ENCODE results near the gene THSD4.

THSD4 gene

DNA sequence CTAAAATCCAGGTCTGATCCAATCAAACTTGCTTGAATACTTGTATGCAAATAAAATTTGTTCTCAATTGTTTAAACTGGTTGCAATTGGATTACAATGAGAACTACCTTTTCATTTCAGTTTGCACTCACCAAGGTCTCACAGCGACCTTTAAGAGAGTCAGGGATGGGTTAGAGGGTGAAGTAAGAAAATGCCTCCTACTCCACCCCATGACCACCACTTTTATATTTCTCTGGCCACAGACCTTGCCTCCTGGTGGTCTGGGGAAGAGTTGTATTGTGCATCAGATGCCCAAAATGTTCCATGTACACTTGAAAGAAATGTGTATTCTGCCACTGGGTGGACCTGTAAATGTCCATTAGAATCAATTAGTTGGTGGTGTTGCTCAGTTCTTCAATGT lies 16.4 kb upstream of the THSD4 start:
- DNase-seq, result no peak

DNA sequence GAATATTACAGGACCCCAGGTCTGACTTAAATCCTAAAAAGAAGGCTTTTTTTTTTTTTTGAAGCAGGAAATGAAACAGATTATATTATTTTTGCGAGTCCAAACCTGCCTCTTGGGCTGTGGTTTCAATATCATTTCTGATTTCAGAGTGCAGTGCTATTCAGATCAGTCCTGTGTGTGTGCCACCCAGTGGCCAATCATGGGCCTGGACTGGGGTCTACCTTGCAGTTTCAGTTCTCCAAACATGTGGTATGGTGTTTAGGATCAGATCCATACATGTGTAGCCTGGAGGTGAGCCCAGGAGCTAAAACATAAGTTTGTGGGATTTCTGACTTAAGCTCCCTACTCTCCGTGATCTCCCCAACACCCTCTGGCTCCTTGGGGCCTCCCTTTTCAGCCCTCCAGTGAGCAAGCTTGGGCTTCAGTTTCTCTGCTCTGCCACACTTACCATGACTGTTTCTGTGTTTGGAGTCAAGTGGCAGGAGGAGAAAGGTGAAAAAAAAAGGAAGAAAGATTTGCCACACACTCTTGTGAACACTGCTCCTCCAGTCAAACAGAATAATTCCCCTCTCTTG lies 12.1 kb upstream of the THSD4 start:
- DNase-seq, result peak; percentile 15

DNA sequence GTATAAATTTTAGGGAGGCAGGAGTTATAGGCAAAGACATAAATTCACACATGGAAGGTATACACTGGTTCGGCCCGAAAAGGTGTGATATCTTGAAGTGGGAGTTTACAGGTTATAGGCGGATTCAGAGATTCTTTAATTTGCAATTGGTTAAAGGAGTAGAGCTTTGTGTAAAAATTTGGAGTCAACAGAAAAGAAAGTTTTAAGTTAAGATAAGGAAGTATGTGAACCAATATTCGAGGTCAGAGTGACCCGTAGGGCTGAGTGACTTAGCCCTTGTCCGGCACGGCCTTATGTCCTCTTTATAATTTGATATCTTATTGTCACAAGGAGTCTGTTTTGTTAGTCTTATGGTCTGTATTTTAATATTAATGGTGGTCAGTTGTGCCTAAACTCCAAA lies 10.6 kb upstream of the THSD4 start:
- DNase-seq, result no peak

DNA sequence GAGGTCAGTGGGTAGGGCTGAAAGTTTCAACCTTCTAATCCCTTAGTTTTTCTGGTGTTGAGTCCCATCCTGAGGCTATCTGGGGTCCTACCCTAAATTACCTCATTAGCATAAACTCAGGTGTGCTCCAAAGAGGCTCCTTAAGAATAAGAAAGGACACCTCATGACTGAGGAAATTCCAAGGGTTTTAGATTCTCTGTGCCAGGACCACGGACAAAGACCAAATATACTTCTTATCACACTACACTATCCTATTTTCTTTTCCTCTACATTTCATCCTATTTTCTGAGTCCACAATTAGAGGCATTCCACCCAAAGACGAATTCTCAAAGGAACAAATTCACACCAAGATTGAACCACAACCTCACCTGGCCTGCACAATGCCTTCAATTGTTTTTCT lies 9.8 kb upstream of the THSD4 start:
- no peak for DNase-seq

DNA sequence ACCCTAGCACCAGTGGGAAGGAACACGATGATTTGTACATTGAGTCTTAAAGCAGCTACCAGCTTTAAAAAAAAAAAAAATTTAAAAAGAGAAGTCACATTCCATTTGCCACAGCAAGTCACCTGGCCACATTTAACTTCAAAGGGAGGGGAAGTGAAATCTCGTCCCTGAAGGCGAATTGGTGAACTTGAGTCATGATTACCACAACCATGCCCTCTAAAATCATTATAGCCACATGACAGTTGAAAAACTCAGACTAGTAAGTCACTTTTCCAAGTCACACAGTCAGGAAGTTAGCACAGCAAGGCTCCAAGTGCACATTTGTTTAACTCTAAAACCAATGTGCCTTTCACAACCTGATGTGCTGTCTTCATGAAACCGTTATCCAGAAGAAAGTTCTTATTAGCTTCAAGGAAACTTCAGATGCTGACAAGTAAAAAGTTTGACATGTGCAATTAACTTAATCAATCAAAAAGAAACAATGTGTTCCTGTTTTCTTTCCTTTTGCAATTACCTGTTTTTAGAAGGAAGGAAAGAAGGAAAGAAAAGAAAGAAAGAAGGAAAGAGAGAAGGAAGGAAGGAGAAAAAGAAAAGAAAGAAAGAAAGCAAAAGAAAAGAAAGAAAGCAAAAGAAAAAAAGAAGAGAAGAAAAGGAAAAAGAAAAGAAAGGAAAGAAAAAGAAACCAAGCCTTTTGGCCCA lies 8.3 kb upstream of the THSD4 start:
- no peak for DNase-seq

DNA sequence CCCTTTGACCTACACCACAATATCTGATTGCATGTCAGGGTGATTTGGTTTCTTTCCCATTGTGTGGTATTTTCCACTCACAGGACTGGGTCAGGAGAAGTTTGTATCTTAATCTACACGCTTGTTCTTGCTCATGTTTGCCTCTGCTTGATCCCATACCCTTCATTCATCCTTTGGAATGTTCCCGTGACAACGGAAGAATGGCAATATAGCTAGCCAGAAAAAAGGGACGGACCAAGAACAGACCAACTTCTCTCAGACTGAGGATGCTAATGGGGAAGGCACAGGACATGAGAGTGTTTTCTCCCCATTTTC lies 7.8 kb upstream of the THSD4 start:
- DNase-seq, result no peak

DNA sequence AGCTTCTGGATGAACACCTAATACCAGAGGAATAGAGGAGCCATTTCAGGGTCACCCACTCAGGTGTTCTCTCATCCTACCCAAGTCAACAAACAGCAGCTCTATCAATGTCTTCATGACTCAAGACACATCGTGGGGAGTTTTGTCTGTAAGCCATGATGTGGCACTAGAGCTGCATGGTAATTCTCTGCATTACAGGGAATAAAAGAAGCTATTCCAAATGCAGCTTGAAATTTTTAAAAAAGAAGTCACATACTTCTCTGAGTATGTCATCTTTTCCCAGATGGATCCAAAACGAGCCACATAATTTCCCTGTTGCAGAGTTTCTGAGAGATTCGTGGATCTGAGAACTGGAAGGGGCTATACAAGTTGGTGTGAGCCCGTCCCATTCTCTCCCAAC lies 6.1 kb upstream of the THSD4 start:
- DNase-seq, result no peak

DNA sequence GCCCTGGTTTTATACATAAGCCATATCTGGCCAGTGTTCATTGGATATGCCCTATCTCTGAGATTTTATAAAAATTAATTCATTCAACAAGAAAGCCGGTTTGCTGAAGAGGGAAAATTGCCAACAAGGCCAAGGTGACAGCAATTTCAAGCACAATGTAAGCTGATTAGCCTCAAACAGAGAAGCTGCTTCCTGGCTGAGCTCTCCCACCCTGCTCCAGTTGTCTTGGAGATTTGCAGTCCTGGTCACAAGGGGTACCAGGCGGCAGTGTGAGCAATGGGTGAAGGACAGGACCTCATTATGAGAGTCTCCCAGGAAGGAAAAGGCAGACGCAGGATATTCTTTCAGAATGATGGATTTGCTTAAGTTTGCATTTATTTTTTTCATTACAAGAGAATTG lies 5.4 kb upstream of the THSD4 start:
- DNase-seq, result no peak

DNA sequence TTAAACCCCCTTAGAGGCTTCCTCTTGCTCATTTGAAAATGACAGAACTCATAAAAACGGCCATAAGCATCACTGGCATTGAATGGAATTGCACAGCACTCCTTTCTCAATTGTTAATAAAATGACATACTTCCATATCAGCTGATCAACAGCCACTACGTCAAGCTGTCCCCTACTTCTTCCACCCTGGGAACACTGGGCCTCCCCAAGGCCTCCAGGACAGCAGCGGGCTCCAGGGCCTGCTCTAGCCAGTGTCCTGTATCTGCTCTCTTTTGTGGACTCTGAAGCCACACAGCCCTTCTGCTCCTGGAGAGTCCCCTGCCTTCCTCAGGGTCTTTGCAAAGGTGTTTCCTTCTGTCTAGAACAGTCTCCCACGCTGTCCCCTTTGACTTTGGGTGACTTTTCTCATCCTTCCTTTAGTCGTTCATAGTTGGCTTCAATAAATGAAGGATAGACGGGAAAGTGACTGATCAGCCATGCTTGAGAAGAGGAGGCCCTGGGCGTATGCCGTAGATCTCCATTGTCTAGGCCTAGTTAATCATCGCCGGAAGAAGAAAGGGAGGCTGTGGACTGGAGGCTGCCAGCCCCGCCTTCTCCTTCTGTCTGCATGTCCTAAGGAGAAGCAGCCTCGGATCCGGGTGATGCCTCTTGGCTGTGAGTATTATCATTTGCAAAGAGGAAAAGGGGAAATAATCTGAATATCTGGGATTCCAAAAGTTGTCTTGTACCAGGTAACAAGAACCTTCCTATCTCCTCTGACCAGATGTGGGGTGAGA lies 4.7 kb upstream of the THSD4 start:
- DNase-seq, result no peak

DNA sequence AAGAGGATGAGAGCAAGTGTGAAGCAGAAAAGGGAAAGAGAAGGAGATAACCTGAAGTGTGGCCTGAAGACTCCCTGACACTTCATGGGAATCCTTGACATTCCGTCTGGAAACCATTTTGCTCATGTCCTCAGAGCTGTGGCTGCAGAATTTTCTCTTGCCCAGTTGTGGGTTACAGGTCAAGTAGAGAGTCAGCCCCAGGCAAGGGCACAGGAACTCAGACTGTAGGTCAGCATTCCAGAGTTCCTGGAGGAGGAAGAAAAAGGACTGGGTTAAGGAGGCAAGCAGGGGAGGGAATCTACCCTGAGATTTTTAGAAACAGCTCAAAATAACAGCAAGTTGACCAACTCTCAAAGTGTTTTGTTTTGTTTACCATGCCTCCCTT lies 4.1 kb upstream of the THSD4 start:
- no peak for DNase-seq

DNA sequence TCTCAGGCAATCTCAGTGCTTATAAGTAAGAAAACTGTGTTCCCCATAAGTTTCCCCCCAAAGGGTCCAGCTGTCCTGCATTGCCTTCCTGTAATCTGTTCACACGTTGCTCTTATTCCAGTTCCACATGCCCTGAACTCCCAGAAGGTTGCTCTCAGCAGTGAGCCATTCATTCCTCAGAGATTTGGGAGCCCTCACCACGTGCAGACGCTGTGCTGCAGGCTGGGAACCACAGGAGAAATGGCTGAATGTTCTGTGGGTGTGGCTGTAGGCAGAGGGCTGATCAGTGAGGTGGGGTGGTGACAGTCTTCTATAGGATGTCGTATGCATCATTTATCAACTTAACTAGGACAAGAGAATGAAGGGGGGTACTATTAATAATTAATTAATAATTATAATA lies 3.3 kb upstream of the THSD4 start:
- no peak for DNase-seq

DNA sequence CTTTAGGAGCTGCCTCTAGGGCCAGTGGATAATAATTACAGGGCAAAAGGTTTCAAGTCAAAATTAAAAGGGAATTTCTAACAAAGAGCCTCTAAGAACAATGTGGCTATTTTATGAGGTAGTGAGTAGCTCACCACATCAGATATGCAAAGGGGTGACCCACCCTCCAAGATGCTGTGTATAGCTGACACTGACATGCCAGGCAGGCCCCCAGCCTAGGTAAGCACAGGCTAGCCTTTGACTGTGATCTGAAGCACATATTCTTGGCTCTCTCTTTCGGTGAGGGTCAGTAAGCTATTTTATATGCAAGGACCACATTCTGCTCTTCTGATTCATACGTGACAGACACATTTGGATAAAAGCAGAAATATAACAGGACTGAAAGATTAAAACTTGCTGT lies 2.8 kb upstream of the THSD4 start:
- DNase-seq, result no peak

DNA sequence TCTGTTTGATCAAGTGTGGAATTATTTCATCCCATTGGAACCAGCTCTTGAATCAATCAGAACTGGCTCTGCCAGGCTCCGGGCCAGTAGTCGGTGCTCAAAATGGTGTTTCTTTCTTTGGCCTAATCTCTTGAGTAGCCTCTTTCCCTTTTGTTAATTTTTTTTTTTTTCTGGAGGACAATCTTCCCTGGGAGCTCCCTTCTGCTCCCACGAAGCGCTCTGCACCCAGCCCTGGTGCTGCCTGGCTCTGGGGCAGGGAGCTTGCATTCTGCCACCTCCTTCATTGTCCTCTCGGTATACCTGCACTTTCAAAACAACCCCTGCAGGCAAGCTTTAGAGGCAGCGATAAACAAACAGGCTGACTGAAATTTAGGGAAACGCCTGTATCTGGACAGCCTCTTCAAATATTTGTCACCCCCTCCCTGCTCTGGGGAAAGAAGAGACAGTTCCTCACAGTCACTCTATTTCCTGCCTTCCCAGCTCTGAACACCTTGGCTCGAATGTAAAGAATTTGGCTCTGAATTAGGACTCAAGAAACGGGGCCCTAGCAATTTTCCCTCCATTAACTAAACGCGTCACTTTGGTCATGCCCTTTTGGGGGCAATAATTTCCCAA lies 1.1 kb upstream of the THSD4 start:
- no peak for DNase-seq

DNA sequence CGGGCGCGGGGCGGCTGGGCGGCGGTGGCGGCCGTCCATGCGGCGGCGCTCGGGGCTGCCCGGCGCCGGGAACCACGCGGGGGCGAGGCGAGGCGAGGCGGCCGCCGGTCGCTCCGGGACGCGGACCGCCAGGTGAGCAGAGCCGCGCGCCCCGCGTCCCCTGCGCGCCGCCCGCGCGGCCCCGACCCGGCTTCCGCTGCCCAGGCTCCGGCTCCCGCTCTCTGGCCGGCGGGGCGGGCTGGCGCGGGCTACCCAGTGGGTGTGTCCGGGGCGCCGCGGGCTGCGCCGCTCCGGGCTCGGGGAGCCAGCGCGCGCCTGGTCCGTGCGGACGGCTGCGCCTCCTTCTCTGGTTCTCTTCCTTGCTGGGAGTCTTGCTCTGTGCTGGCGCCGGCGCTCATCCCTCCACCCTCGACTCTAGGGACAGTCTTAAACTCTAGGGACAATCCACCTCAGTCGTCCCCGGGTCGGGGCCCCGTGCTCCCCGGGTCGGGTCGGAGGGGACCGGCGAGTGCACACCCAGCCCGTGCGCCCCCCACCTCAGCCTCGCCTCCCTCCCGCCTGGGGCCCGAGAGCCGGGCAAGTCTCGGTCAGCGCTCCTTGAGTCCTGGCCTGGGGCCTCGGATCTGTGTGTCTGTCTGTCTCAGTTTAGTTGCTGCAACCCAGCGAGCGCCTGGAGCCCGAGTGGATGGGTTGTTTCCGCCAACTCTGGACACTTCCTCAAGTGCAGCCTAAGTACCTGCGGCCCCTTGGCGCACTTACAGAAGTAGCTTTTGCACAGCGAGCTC lies 488 bp downstream of the THSD4 start:
- DNase-seq, result peak; percentile 35

DNA sequence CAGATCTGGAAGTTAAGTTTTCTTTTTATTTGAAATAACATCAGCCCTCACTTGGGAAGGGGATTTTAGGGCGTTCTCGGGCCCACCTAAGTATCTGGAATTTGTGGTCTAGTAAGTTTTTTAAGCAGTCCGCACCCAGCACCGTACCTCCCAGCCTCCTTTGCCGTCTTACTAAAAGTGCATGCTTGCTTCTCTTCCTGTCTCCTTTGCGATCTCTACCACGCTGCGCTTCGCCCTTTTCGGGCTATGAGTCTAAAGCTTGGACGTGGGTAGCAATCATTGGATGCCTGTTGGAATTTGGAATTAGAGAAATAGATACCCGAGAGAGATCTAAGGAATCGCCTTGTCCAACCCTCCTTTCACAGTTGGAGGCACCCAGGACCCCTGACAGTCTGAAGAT lies 1.1 kb downstream of the THSD4 start:
- DNase-seq, result no peak

DNA sequence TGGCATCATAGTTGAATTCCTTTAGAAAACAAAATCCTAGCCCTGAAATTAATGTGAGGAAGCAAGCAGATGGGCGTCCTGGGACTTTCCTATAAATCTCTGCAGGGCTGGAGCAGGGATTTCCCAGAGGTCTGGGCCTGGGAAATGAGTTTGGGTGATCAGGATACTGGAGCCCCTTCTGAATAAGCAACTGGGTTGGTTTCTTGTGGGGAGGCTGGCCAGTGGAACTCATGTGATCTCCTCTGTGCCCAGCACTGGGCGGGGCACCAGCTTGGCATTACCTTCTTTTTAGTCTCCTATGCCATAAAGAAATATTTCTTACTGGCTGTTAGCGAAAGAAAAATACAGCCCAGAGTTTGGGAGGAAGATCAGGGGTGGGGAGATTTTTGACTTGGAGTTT lies 1.7 kb downstream of the THSD4 start:
- DNase-seq, result no peak

DNA sequence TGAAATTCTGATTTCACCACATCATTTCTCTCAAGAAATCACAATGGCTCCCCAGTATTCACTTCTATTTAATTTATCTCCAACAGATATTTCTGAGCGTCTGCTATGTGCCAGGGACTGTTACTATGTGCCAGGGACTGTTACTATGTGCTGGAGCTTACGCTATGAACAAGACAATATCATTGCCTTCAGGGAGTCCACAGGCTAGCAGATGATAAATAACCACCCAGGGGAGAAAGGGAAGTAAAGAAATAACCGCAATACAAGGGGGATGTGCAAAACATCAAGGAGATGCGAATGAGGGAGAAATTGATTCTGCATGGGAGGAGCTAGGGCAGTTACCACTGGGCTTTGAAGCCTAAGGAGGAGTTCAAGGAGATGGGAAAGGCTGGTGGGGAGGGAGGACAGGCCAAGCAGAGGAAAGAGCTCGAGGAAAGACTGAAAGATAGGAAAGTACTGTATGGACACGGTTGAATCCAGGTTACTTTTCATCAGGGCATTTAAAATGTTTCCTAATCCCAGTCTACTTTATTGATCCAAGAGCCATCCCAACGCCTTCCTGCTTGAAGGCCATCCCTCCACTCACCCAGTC lies 2.5 kb downstream of the THSD4 start:
- DNase-seq, result no peak

DNA sequence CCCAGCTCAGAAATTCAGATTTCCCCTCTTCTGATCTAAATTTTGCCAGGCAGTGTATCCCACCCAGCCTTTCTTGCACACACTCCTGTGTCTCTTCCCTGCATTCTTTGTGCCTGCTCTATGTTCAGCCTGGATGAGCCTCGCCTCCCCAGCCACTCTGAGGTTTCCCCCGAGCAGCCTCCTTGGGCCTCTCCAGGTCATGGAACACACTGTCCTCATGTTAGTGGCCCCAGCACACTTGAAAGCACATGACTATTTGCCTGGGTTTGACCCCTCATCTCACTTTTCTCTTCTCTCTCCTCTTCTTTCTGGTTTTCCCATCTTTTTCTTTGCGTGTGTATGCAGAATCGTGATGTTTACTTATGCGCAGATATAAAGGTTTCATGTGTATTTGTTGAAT lies 3.1 kb downstream of the THSD4 start:
- no peak for DNase-seq

DNA sequence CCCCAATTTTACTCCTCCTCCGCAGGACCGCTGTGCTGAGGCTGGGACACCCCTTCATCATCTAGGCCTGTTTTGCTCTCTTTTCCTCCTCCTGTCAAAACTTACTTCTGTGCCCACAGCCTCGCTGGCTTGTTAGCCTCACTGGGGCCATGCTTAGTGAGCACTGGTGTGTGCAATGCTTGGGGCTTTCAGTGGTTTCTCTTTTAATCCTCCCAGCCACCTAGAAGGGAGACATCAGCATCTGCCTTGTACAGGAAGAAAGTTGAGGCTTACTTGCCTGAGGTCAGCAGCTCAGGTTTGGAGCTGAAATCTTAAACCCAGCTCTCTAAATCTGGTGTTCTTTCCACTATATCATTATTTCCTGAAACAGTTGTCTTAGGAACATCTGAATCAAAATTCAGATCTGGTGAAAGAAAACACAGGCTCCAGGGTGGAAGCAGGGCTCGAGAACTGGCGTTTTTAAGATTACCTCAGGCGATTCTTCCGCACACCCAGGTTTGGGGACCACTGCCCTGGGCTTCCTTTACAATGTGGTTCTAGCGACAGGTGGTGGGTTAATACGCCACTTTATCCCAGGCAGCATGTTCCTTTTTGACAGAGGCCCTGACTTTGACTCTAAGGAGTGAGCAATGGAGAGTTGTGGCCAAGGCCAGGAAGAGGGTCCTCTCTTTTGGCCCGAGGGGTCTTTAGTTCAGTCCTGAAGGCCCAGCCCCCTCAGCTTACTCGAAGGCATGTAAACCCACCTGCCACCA lies 3.8 kb downstream of the THSD4 start:
- no peak for DNase-seq

DNA sequence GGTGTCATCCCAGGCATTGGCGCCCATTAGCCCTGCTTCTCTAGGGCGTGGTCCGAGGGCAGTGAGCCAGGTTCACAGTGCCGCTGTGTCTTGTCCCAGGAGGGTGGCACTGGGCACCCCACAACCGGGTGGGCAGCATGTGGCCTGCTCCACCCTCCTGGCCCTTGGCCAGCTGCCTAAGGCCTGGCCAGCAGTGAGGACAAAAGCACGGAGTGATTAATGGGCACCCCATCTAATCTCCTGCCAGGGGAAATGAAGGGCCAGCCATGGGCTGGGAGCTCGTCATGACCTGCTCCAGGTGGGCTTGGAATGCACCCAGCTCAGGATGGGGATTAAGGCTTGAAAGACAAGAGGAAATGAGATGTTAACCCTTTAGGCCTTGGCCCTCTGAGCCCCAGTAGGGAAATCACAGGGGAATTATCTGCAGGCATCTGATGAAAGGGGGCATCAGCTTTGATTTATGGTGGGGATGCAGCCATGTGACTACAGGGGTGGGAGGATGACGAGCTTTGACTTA lies 5.2 kb downstream of the THSD4 start:
- no peak for DNase-seq

DNA sequence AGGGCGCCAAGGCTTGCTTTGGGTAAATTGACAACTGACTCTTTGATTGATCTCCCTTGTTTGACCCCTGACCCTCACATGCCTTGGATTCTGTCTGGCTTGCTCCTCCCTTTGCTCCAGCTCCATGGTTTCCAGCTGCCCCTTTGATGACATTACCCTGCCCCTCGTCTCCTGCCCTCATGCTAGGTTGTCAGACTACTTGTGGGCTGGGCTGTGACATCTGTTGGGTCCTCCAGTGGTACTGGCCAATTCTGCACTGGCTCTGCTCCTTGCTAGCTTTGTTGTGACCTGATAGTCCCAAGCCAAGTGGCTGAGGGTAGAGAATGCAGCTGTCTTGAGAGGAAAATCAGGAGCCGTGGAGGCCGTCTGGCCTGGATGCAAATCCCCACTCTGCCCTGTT lies 6.2 kb downstream of the THSD4 start:
- no peak for DNase-seq
